ENCODE results near the gene HAPSTR1. TPM values are rescaled to one million over a fixed set of nuclear protein-coding genes. Genes with fewer than 3 reads are reported as not detected.

Gene HAPSTR1
- total and polyA plus RNA-seq, 2 of the 13 experiments (the other 11 are each of a cell fraction or from before 2014, with no cell fraction given), result 25.2 to 83.2 TPM

DNA sequence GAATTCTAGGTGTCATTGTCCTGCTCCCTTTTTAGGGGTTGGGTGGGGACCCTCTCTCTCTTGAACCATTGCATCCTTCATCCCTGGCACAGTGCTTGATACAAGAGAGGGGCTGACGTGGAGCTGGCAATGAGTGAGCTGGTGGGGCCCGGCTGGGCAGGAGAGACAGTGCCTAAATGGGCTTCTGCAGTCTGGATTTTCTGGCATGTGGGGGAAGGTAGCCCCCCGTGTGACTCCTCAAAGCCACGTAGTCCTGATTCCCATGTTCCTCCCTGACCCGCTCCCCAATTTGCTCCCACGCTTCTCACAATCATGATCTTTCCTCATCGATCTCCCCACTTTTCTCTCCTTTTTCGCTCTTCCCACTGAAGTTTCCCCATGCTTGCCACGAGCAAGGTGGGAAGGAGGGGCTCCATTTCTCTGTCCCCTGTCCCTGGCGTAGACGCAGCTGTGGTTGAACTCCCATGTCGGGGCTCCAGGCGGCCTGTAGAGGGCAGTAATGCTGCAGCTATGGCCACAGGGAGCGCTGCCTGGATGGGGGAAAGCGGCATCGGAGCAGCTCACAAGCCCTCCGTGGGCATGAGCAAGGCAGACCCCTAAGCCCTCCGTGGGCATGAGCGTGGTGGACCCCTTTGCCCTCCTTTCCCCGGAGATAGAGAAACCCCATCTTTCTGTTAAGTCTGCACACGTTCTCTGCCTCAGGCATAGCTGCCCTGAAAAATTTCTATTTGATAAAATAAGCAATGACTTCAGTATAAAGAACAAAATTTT lies 47.5 kb downstream of the HAPSTR1 start (continued):
- TF ChIP-seq, protein P1, sequence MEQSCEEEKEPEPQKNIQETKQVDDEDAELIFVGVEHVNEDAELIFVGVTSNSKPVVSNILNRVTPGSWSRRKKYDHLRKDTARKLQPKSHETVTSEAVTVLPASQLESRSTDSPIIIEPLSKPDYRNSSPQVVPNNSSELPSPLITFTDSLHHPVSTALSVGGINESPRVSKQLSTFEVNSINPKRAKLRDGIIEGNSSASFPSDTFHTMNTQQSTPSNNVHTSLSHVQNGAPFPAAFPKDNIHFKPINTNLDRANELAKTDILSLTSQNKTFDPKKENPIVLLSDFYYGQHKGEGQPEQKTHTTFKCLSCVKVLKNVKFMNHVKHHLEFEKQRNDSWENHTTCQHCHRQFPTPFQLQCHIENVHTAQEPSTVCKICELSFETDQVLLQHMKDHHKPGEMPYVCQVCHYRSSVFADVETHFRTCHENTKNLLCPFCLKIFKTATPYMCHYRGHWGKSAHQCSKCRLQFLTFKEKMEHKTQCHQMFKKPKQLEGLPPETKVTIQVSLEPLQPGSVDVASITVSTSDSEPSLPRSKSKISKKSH (CRISPR knock-in tag; IDR thresholded peaks at IDR 0.05; ENCODE audit: borderline replicate concordance), result peak; percentile 74
- TF ChIP-seq, protein P2, sequence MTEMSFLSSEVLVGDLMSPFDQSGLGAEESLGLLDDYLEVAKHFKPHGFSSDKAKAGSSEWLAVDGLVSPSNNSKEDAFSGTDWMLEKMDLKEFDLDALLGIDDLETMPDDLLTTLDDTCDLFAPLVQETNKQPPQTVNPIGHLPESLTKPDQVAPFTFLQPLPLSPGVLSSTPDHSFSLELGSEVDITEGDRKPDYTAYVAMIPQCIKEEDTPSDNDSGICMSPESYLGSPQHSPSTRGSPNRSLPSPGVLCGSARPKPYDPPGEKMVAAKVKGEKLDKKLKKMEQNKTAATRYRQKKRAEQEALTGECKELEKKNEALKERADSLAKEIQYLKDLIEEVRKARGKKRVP (CRISPR knock-in tag; IDR thresholded peaks at IDR 0.05), result no peak
- TF ChIP-seq ZNF235 (CRISPR knock-in tag; IDR thresholded peaks at IDR 0.05; ENCODE audit: borderline replicate concordance), result no peak
- no peak for TF ChIP-seq ZNF883 (CRISPR knock-in tag; IDR thresholded peaks at IDR 0.05; ENCODE audit: not compliant biosample characterization)
- no peak for TF ChIP-seq JUNB (CRISPR knock-in tag; IDR thresholded peaks at IDR 0.05; ENCODE audit: borderline replicate concordance)
- no peak for TF ChIP-seq ZFP36 (IDR thresholded peaks at IDR 0.05; ENCODE audit: borderline replicate concordance, low read depth, low read length, partially characterized antibody)
- no peak for TF ChIP-seq ZNF441 (CRISPR knock-in tag; IDR thresholded peaks at IDR 0.05; ENCODE audit: borderline replicate concordance)
- no peak for TF ChIP-seq MAFK (conservative IDR thresholded peaks at IDR 0.05 in 1 of 2, IDR thresholded peaks at IDR 0.05 in 1 of 2; ENCODE audit: low read length in 2 of 2)
- TF ChIP-seq NFE2L1 (CRISPR knock-in tag; IDR thresholded peaks at IDR 0.05; ENCODE audit: borderline replicate concordance), result 0 out of 2 replicates have a peak, but pooled peaks have one; percentile 52
- TF ChIP-seq NONO (IDR thresholded peaks at IDR 0.05), result no peak
- peak; percentile 80 for TF ChIP-seq NONO (CRISPR knock-in tag; conservative IDR thresholded peaks at IDR 0.05)
- TF ChIP-seq, protein P3, sequence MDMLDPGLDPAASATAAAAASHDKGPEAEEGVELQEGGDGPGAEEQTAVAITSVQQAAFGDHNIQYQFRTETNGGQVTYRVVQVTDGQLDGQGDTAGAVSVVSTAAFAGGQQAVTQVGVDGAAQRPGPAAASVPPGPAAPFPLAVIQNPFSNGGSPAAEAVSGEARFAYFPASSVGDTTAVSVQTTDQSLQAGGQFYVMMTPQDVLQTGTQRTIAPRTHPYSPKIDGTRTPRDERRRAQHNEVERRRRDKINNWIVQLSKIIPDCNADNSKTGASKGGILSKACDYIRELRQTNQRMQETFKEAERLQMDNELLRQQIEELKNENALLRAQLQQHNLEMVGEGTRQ (IDR thresholded peaks at IDR 0.05; ENCODE audit: low read depth, low read length), result no peak
- TF ChIP-seq, protein P3 (CRISPR knock-in tag; IDR thresholded peaks at IDR 0.05; ENCODE audit: borderline replicate concordance), result no peak
- TF ChIP-seq POLR2A (IDR thresholded peaks at IDR 0.05; ENCODE audit: insufficient read depth in 1 of 2, low read depth in 2 of 2, low read length in 2 of 2), result no peak
- TF ChIP-seq FOXP1 (IDR thresholded peaks at IDR 0.05), result no peak
- no peak for TF ChIP-seq FOXP1 (CRISPR knock-in tag; IDR thresholded peaks at IDR 0.05)
- peak; percentile 91 for TF ChIP-seq ZBTB7B (CRISPR knock-in tag; IDR thresholded peaks at IDR 0.05)
- TF ChIP-seq, protein P4, sequence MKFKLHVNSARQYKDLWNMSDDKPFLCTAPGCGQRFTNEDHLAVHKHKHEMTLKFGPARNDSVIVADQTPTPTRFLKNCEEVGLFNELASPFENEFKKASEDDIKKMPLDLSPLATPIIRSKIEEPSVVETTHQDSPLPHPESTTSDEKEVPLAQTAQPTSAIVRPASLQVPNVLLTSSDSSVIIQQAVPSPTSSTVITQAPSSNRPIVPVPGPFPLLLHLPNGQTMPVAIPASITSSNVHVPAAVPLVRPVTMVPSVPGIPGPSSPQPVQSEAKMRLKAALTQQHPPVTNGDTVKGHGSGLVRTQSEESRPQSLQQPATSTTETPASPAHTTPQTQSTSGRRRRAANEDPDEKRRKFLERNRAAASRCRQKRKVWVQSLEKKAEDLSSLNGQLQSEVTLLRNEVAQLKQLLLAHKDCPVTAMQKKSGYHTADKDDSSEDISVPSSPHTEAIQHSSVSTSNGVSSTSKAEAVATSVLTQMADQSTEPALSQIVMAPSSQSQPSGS (CRISPR knock-in tag; IDR thresholded peaks at IDR 0.05), result 0 out of 2 replicates have a peak, but pooled peaks have one; percentile 36
- TF ChIP-seq, protein P5, sequence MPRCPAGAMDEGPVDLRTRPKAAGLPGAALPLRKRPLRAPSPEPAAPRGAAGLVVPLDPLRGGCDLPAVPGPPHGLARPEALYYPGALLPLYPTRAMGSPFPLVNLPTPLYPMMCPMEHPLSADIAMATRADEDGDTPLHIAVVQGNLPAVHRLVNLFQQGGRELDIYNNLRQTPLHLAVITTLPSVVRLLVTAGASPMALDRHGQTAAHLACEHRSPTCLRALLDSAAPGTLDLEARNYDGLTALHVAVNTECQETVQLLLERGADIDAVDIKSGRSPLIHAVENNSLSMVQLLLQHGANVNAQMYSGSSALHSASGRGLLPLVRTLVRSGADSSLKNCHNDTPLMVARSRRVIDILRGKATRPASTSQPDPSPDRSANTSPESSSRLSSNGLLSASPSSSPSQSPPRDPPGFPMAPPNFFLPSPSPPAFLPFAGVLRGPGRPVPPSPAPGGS (CRISPR knock-in tag; IDR thresholded peaks at IDR 0.05), result no peak
- peak; percentile 72; the same call in 1 of the 2 replicates for TF ChIP-seq REPIN1 (CRISPR knock-in tag; IDR thresholded peaks at IDR 0.05; ENCODE audit: borderline replicate concordance, low read depth)
